HEK293 (cell line): ENCODE measurements around the gene ZNF318.

Source experiments
- CTCF ChIA-PET: fragments of 350-600 bp; formaldehyde crosslinking; extraction: SDS; loops from one replicate; lab custom pipeline; 2021; ENCODE audit warnings: antibody characterized with exemption; lab: Yijun Ruan, JAX
- POLR2A ChIA-PET: fragments of 300-600 bp; formaldehyde crosslinking; extraction: SDS; loops from one replicate; lab custom pipeline; 2020; ENCODE audit warnings: antibody characterized with exemption, inconsistent platforms; lab: Yijun Ruan, JAX
- H3K27ac ChIP-seq: fragments of 200-500 bp; sonication (Bioruptor generic); 2 replicates; pipeline ENCODE4 v1.5.1; 2014; ENCODE audit warnings: low read depth, low read length, control low read depth, inconsistent platforms; ENCODE audit errors: extremely low read depth
- H3K36me3 ChIP-seq, 2 experiments: fragments of 200-500 bp in 1 of 2; sonication (Bioruptor generic) in 1 of 2; 1 replicate in 1 of 2; 2 replicates in 1 of 2; pipeline ENCODE4 v1.5.1; 2014 to 2017; ENCODE audit warnings: inconsistent platforms in 2 of 2, low read length in 2 of 2; ENCODE audit not compliant: control insufficient read depth in 2 of 2, insufficient read depth in 1 of 2
- H3K4me1 ChIP-seq: fragments of 200-500 bp; sonication (Bioruptor generic); 2 replicates; pipeline ENCODE4 v1.5.1; 2014; ENCODE audit warnings: mild to moderate bottlenecking, low read length, inconsistent platforms; ENCODE audit not compliant: control insufficient read depth, insufficient read depth
- H3K4me3 ChIP-seq: 2 replicates; pipeline ENCODE4 v1.5.1; 2011; ENCODE audit warnings: low read depth, mild to moderate bottlenecking, control low read depth, low read length, moderate library complexity
- H3K9me3 ChIP-seq: fragments of 200-500 bp; sonication (Bioruptor generic); 2 replicates; pipeline ENCODE4 v1.5.1; 2014; ENCODE audit warnings: low read depth, low read length, inconsistent platforms; ENCODE audit not compliant: control insufficient read depth, insufficient read depth
- ELK4 ChIP-seq: IDR thresholded peaks from 2 replicates; pipeline ENCODE4 v1.6.1; 2011; ENCODE audit warnings: mild to moderate bottlenecking, low read depth, low read length, borderline replicate concordance
- KLF17 ChIP-seq: fragments of 450-650 bp; formaldehyde crosslinking; IDR thresholded peaks from 2 replicates; pipeline ENCODE4 v1.5.1; 2016; ENCODE audit warnings: missing biosample characterization, missing genetic modification characterization
- KLF8 ChIP-seq: fragments of 450-650 bp; formaldehyde crosslinking; IDR thresholded peaks from 2 replicates; pipeline ENCODE4 v1.5.1; 2016; ENCODE audit warnings: missing biosample characterization, missing genetic modification characterization
- MZF1 ChIP-seq: fragments of 450-650 bp; formaldehyde crosslinking; IDR thresholded peaks from 2 replicates; pipeline ENCODE4 v1.5.1; 2017; ENCODE audit warnings: missing biosample characterization, missing genetic modification characterization, borderline replicate concordance
- PRDM6 ChIP-seq: fragments of 450-650 bp; formaldehyde crosslinking; IDR thresholded peaks from 2 replicates; pipeline ENCODE4 v1.5.1; 2017; ENCODE audit warnings: missing biosample characterization, missing genetic modification characterization
- SALL2 ChIP-seq: fragments of 450-650 bp; formaldehyde crosslinking; IDR thresholded peaks from 2 replicates; pipeline ENCODE4 v1.5.0; 2017; ENCODE audit warnings: missing biosample characterization, mild to moderate bottlenecking, missing genetic modification characterization, borderline replicate concordance
- SP7 ChIP-seq: fragments of 450-650 bp; formaldehyde crosslinking; IDR thresholded peaks from 2 replicates; pipeline ENCODE4 v1.5.1; 2016; ENCODE audit warnings: missing biosample characterization, missing genetic modification characterization
- WT1 ChIP-seq: fragments of 450-650 bp; formaldehyde crosslinking; IDR thresholded peaks from 2 replicates; pipeline ENCODE4 v1.5.1; 2016; ENCODE audit warnings: missing biosample characterization, missing genetic modification characterization
- ZBTB26 ChIP-seq: fragments of 450-650 bp; formaldehyde crosslinking; optimal IDR thresholded peaks from 2 replicates; pipeline ENCODE3; 2016; ENCODE audit warnings: missing biosample characterization, mild to moderate bottlenecking, missing genetic modification characterization
- ZNF19 ChIP-seq: fragments of 450-650 bp; formaldehyde crosslinking; IDR thresholded peaks from 2 replicates; pipeline ENCODE4; 2016; ENCODE audit warnings: missing biosample characterization, missing genetic modification characterization, low read depth
- ZNF2 ChIP-seq: fragments of 450-650 bp; formaldehyde crosslinking; IDR thresholded peaks from 2 replicates; pipeline ENCODE4 v1.5.1; 2016; ENCODE audit warnings: missing biosample characterization, missing genetic modification characterization
- ZNF341 ChIP-seq: fragments of 450-650 bp; formaldehyde crosslinking; IDR thresholded peaks from 2 replicates; pipeline ENCODE4; 2016; ENCODE audit warnings: low read depth, missing biosample characterization, missing genetic modification characterization
- ZNF423 ChIP-seq: fragments of 450-650 bp; formaldehyde crosslinking; IDR thresholded peaks from 2 replicates; pipeline ENCODE4 v1.5.1; 2016; ENCODE audit warnings: missing biosample characterization, missing genetic modification characterization
- ZNF426 ChIP-seq: fragments of 450-650 bp; formaldehyde crosslinking; IDR thresholded peaks from 2 replicates; pipeline ENCODE4 v1.5.1; 2017; ENCODE audit warnings: missing biosample characterization, missing genetic modification characterization, mild to moderate bottlenecking, inconsistent platforms, moderate library complexity
- ZNF433 ChIP-seq: fragments of 450-650 bp; formaldehyde crosslinking; IDR thresholded peaks from 2 replicates; pipeline ENCODE4 v1.5.1; 2016; ENCODE audit warnings: missing biosample characterization, missing genetic modification characterization, low read depth
- ZNF48 ChIP-seq: fragments of 450-650 bp; formaldehyde crosslinking; IDR thresholded peaks from 2 replicates; pipeline ENCODE4 v1.5.1; 2016; ENCODE audit warnings: missing biosample characterization, missing genetic modification characterization
- ZNF501 ChIP-seq: fragments of 450-650 bp; formaldehyde crosslinking; IDR thresholded peaks from 2 replicates; pipeline ENCODE4 v1.5.1; 2016; ENCODE audit warnings: missing biosample characterization, missing genetic modification characterization
- ZNF561 ChIP-seq: fragments of 450-650 bp; IDR thresholded peaks from 2 replicates; pipeline ENCODE4 v1.5.1; 2018; ENCODE audit warnings: missing biosample characterization, missing genetic modification characterization, borderline replicate concordance
- ZNF658 ChIP-seq: fragments of 450-650 bp; formaldehyde crosslinking; IDR thresholded peaks from 2 replicates; pipeline ENCODE4; 2016; ENCODE audit warnings: missing biosample characterization, missing genetic modification characterization
- ZNF747 ChIP-seq: fragments of 450-650 bp; formaldehyde crosslinking; IDR thresholded peaks from 2 replicates; pipeline ENCODE4 v1.5.1; 2016; ENCODE audit warnings: missing biosample characterization, missing genetic modification characterization
- ZNF76 ChIP-seq: fragments of 450-650 bp; formaldehyde crosslinking; IDR thresholded peaks from 2 replicates; pipeline ENCODE4; 2016; ENCODE audit warnings: low read depth, missing biosample characterization, missing genetic modification characterization, borderline replicate concordance
- TF ChIP-seq, protein P1 (sequence below): fragments of 450-650 bp; formaldehyde crosslinking; IDR thresholded peaks from 2 replicates; pipeline ENCODE4 v1.5.1; 2016; ENCODE audit warnings: missing biosample characterization, missing genetic modification characterization, low read depth
- TF ChIP-seq, protein P2 (sequence below): fragments of 450-650 bp; formaldehyde crosslinking; IDR thresholded peaks from 2 replicates; pipeline ENCODE4 v1.5.1; 2016; ENCODE audit warnings: missing biosample characterization, missing genetic modification characterization
- TF ChIP-seq, protein P3 (sequence below): fragments of 450-650 bp; formaldehyde crosslinking; IDR thresholded peaks from 2 replicates; pipeline ENCODE4 v1.5.1; 2017; ENCODE audit warnings: missing biosample characterization, missing genetic modification characterization
- TF ChIP-seq, protein P4 (sequence below): sonication (generic); formaldehyde crosslinking; IDR thresholded peaks from 2 replicates; pipeline ENCODE4 v1.8.1; 2022; ENCODE audit warnings: mild to moderate bottlenecking, moderate library complexity, missing genetic modification reagents

ZNF318 gene

DNA sequence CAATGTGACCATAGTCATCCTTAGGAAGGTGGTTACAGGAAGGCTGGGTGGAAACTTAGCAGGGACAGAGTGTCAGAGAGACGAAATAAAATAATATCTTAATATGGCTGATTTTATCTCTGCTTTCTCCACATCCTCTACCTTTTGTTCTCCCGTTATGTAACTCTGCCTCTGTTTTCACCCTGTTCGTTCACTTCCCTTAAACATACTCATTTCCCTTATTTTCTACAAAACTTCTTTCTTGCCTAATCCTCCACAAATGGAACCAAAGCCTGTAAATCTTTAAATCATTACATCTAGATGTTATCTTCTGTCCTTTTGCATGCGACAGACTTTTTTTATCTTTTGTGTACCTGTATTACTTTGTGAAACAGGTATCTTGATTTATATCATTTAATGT, 37.6 kb downstream of the ZNF318 start:
- H3K4me3 ChIP-seq, result no peak overlapping the region
- no peaks in the 10 kb centered on the region for H3K9me3 ChIP-seq
- peaks cover 0 to 6% of the 10 kb centered on the region in 2 experiments; a peak in 1 of 3 replicates for H3K36me3 ChIP-seq
- H3K4me1 ChIP-seq, result peaks cover 3% of the 10 kb centered on the region; the same call in 1 of the 2 replicates
- POLR2A ChIA-PET, result no interaction called here
- TF ChIP-seq ZNF2 (no peak), KLF17 (no peak), ZBTB26 (no peak), ZNF747 (no peak), MZF1 (tag by site-specific recombination) (no peak), ZNF19 (no peak), ELK4 (no peak)
- TF ChIP-seq, protein P1, sequence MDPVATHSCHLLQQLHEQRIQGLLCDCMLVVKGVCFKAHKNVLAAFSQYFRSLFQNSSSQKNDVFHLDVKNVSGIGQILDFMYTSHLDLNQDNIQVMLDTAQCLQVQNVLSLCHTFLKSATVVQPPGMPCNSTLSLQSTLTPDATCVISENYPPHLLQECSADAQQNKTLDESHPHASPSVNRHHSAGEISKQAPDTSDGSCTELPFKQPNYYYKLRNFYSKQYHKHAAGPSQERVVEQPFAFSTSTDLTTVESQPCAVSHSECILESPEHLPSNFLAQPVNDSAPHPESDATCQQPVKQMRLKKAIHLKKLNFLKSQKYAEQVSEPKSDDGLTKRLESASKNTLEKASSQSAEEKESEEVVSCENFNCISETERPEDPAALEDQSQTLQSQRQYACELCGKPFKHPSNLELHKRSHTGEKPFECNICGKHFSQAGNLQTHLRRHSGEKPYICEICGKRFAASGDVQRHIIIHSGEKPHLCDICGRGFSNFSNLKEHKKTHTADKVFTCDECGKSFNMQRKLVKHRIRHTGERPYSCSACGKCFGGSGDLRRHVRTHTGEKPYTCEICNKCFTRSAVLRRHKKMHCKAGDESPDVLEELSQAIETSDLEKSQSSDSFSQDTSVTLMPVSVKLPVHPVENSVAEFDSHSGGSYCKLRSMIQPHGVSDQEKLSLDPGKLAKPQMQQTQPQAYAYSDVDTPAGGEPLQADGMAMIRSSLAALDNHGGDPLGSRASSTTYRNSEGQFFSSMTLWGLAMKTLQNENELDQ (tag by site-specific recombination), result no peak
- TF ChIP-seq, protein P2, sequence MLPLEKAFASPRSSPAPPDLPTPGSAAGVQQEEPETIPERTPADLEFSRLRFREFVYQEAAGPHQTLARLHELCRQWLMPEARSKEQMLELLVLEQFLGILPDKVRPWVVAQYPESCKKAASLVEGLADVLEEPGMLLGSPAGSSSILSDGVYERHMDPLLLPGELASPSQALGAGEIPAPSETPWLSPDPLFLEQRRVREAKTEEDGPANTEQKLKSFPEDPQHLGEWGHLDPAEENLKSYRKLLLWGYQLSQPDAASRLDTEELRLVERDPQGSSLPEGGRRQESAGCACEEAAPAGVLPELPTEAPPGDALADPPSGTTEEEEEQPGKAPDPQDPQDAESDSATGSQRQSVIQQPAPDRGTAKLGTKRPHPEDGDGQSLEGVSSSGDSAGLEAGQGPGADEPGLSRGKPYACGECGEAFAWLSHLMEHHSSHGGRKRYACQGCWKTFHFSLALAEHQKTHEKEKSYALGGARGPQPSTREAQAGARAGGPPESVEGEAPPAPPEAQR (tag by site-specific recombination), result no peak
- no peak overlapping the region for H3K27ac ChIP-seq
- CTCF ChIA-PET, result interaction anchor here (0.6 kb wide), 1 partner anchor 103 kb away, joined by 3 read pairs; no protein-coding TSS in a partner anchor

GRCh38 chr6:43331470-43331869, 38.0 kb downstream of the ZNF318 start:
- Histone ChIP-seq H3K4me1 (peaks cover 3% of the 10 kb centered on the region; the same call in 1 of the 2 replicates), H3K36me3 (peaks cover 0 to 4% of the 10 kb centered on the region in 2 experiments; a peak in 1 of 3 replicates), H3K9me3 (no peaks in the 10 kb centered on the region), H3K4me3 (no peak overlapping the region), H3K27ac (no peak overlapping the region)
- CTCF ChIA-PET, result interaction anchor here (0.6 kb wide), 2 partner anchors 103 to 439 kb away, joined by 3 read pairs; no protein-coding TSS in a partner anchor
- POLR2A ChIA-PET, result no interaction called here
- TF ChIP-seq ZNF658 (no peak), ZNF433 (tag by site-specific recombination) (no peak), PRDM6 (tag by site-specific recombination) (no peak), ZNF561 (tag by site-specific recombination) (no peak), KLF8 (tag by site-specific recombination) (no peak), ZNF48 (tag by site-specific recombination) (no peak), ZNF341 (no peak), ZNF423 (tag by site-specific recombination) (no peak), ZNF76 (tag by site-specific recombination) (no peak), SALL2 (no peak), ZNF501 (no peak), SP7 (tag by site-specific recombination) (no peak), WT1 (tag by site-specific recombination) (no peak), ZNF426 (no peak)
- TF ChIP-seq, protein P3, sequence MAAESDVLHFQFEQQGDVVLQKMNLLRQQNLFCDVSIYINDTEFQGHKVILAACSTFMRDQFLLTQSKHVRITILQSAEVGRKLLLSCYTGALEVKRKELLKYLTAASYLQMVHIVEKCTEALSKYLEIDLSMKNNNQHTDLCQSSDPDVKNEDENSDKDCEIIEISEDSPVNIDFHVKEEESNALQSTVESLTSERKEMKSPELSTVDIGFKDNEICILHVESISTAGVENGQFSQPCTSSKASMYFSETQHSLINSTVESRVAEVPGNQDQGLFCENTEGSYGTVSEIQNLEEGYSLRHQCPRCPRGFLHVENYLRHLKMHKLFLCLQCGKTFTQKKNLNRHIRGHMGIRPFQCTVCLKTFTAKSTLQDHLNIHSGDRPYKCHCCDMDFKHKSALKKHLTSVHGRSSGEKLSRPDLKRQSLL (tag by site-specific recombination), result no peak
- TF ChIP-seq, protein P4, sequence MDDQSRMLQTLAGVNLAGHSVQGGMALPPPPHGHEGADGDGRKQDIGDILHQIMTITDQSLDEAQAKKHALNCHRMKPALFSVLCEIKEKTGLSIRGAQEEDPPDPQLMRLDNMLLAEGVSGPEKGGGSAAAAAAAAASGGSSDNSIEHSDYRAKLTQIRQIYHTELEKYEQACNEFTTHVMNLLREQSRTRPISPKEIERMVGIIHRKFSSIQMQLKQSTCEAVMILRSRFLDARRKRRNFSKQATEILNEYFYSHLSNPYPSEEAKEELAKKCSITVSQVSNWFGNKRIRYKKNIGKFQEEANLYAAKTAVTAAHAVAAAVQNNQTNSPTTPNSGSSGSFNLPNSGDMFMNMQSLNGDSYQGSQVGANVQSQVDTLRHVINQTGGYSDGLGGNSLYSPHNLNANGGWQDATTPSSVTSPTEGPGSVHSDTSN, result no peak
